ENCODE results near the gene KRT17.
"Not testable (repeated sequence)": the region's sequence is repeated elsewhere in the genome, so short reads cannot be mapped to it uniquely, and the experiment has no call there.

Gene KRT17

DNA sequence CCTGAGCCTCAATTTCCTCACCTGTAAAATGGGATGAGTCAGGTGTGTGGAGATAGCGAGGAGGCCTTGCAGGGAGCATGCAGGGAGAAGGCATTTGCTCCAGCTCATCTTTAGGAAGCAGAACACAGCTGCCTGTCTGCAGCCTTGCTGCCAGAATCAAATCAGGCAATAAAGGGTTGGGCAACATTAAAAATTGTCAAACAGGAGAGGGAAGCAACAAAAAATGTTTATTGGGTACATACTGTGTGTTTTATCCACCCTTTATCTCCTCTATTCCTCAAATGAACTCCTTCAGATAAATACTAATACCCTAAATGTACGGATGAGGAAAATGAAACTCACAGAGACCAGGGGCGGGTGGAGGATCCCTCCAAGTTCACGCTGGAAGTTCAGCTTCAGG is 24.1 kb downstream of the KRT17 start:
- DNase-seq (ENCODE audit: extremely low read depth in 1 of 2, low read depth in 1 of 2), result no peak

DNA sequence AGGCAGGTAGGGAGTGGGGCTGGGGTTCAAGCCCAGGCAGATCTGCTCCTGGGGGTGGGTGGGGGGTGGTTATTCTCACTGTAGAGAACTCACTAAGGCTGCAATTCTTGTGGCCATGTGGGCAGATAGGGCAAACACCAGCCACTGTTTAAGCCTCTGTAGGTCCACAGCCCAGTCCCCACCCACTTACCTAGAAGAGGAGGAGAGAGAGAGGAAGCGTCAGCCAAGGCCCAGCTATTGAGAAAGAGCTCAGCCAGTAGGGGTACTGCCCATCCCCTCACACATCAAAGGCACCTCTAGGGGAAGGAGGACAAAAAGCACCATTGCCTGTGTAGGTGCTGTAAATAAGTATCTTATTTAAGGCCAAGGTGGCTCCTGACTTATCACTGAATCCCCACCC is 24.7 kb downstream of the KRT17 start:
- DNase-seq (ENCODE audit: extremely low read depth in 1 of 2, low read depth in 1 of 2), result no peak

DNA sequence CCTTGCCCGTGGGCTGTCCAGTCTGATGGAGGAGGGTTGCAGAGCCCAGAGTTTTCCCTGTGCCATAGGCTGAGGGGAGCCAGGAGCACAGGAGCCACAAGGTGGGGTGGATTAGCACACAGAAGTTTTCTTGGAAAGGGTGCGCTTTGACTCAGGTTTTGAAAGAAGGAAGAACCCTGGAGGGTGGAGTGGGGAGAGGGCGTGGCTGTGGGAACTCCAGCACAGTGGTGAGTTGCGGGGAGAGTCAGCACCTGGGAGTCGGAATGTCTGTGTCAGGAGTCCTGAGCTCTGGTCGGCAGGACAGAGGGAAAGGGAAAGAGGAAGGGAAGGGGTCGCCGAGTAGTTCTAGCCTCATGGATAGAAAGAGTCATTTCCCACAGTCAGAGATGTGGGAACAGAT is 28.8 kb downstream of the KRT17 start:
- DNase-seq (ENCODE audit: extremely low read depth in 1 of 2, low read depth in 1 of 2), result no peak

- no peak for DNase-seq (ENCODE audit: extremely low read depth in 1 of 2, low read depth in 1 of 2)
Measured at GRCh38 chr17:41594363-41594915, 29.9 kb downstream of the KRT17 start.

GRCh38 chr17:41593306-41593981 is 30.9 kb downstream of the KRT17 start:
- no peak for DNase-seq (ENCODE audit: extremely low read depth in 1 of 2, low read depth in 1 of 2)

DNA sequence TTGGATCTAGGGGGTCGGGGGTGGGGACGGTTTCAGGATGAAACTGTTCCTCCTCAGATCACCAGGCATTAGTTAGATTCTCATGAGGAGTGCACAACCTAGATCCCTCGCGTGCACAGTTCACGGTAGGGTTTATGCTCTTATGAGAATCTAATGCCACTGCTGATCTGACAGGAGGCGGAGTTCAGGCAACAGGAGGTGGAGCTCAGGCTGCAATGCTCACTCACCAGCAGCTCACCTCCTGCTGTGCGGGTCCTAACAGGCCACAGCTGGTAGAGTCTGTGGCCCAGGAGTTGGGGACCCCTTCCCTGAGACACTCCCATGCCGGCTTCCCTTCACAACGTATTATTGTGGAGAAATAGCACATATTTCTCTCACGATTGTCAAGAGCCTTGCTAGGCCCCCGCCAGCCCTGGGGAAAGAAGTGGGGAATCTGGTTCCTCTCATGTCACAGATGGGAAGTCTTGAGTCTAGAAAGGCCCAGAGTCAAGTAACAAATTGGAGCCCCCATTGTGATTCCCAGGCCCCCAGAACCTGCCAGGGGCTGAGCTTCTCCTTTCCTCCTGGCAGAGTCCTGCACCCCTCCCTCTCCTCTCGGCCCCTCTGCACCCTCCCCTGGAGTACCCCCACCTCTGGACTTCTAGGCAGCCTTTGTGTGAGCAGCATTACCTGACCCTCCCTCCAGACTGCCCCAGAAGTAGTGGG is 31.6 kb downstream of the KRT17 start:
- no peak for DNase-seq (ENCODE audit: extremely low read depth in 1 of 2, low read depth in 1 of 2)

- DNase-seq (ENCODE audit: extremely low read depth in 1 of 2, low read depth in 1 of 2), result no peak
Measured at GRCh38 chr17:41589301-41589700, 35.1 kb downstream of the KRT17 start.

- DNase-seq (ENCODE audit: extremely low read depth in 1 of 2, low read depth in 1 of 2), result no peak
Measured at GRCh38 chr17:41588126-41588810, 36.1 kb downstream of the KRT17 start.

- no peak for DNase-seq (ENCODE audit: extremely low read depth in 1 of 2, low read depth in 1 of 2)
Measured at GRCh38 chr17:41586863-41587495, 37.4 kb downstream of the KRT17 start, which contains the start of gene KRT14. TSS of gene KRT14 (minus strand) at chr17:41586895. CDS start at chr17:41586834, 61 bp downstream.

GRCh38 chr17:41585301-41586056 is 38.9 kb downstream of the KRT17 start:
- DNase-seq (ENCODE audit: extremely low read depth in 1 of 2, low read depth in 1 of 2), result no peak

DNA sequence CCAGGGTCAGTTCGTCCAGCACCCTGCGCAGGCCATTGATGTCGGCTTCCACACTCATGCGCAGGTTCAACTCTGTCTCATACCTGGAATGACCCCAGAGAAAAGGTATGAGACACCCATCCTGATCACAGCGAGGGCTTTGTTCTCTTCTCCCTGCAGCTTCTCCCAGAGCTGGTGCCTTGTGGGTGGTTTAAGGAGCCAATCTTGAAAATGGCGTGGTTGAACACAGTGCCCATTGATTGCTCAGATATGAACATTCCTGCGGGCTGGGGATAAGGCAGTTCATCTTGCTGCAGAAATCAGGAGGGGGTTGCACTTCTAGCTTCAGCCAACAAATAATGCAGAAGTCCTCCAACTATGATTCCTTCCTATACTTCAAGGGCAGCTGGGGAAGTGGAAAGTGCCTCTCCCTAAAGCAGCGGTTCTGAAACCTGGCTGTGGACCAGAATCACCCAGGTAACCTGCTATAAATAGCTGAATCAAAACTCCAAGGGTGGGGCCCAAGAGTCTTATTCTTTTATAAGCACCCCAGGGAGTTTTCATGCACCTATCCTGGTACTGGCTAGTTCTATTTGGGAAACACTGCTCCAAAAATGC is 39.9 kb downstream of the KRT17 start:
- not testable (repeated sequence) for DNase-seq (ENCODE audit: extremely low read depth in 1 of 2, low read depth in 1 of 2)

DNA sequence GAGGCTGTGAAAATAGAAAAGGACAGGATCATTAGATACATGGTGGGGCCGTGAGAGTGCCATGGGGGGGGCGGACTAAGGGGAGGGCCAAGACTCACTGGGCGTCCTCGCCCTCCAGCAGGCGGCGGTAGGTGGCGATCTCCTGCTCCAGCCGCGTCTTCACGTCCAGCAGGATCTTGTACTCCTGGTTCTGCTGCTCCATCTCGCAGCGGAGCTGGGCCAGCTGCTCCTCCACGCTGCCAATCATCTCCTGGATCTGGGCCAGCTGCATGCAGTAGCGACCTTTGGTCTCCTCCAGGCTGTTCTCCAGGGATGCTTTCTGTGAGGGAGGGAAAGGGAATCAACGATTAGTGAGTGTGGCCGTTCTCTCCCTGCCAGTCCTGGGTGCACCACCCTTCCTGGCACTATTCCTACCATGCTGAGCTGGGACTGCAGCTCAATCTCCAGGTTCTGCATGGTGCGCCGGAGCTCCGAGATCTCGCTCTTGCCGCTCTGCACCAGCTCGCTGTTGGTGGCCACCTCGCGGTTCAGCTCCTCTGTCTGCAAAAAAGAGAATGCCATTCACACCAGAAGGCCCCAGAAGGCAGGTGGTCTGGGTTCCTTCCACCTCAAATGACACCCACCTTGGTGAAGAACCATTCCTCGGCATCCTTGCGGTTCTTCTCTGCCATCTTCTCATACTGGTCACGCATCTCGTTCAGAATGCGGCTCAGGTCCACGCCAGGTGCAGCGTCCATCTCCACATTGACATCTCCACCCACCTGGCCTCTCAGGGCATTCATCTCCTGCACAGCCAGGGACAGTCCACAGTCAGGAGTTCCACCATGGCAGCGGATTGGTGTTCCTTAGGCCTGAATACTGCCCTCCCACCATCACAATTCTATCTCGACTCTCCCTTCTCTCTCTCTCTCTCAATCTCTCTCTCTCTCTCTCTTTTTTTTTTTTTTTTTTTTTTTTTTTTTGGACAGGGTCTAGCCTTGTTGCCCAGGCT is 40.9 kb downstream of the KRT17 start:
- DNase-seq (ENCODE audit: extremely low read depth in 1 of 2, low read depth in 1 of 2), result no peak

DNA sequence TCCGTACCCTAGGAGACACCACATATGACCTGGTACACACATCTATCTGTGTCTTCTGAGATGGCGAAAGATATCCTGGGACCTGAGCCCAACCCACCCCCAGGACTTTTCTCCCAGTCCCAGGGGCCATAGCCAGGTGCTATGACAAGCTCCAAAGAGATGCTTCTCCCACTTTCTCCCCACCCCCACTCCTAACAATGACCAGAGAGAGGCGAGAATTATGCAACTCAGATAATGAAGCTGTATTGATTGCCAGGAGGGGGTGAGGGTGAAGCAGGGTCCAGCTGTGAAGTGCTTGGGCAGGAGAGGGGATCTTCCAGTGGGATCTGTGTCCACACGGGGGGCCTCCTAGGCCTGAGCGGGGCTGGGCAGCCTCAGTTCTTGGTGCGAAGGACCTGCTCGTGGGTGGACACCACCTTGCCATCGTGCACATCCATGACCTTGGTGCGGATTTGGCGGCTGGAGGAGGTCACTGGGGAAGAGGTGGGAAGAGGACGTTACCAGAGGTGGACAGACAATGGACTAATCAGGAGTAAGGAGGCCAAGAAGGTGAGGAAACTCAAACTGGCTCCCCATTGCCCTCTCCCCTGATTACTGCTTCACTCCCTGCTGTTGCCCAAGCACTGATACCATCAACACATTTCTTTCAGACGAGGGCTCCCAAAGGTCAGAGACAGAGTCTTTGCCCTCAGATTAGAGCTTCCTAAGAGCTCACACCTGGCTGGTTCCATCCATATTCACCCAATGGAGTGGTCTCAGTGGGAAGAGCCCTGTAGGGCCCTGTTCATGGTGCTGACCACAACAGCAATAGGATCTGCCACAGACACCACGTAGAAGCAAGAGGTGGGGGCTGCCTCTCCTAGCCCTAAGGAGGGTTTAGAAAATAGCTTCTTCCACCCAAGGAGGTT is 42.1 kb downstream of the KRT17 start:
- not testable (repeated sequence) for DNase-seq (ENCODE audit: extremely low read depth in 1 of 2, low read depth in 1 of 2)

GRCh38 chr17:41581366-41582060 is 42.9 kb downstream of the KRT17 start:
- DNase-seq (ENCODE audit: extremely low read depth in 1 of 2, low read depth in 1 of 2), result no peak

GRCh38 chr17:41580687-41581365 is 43.5 kb downstream of the KRT17 start:
- DNase-seq (ENCODE audit: extremely low read depth in 1 of 2, low read depth in 1 of 2), result no peak

DNA sequence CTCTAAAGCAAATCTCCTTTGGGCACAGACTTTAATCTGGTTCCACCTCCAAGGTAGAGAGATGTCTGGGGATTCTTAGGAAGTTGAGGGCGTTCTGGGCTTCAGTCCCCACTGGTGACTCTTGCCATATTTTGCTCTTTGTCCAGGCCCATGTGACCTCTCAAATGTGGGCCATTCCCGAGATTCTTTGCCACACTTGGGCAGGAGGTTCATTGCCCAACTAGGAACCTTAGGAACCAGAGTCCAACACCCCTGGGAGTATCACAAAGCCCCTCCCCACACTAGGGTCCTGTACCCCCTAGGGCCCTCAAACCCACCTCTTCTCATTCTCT is 44.2 kb downstream of the KRT17 start:
- DNase-seq (ENCODE audit: extremely low read depth in 1 of 2, low read depth in 1 of 2), result no peak

All from stimulated activated CD8-positive, alpha-beta memory T cell treated with anti-CD3 and anti-CD28 coated beads, Interleukin-7, amount 100 ng/mL, for 48 hours (primary cell).